ENCODE data around the gene TYRO3.

Gene TYRO3

DNA sequence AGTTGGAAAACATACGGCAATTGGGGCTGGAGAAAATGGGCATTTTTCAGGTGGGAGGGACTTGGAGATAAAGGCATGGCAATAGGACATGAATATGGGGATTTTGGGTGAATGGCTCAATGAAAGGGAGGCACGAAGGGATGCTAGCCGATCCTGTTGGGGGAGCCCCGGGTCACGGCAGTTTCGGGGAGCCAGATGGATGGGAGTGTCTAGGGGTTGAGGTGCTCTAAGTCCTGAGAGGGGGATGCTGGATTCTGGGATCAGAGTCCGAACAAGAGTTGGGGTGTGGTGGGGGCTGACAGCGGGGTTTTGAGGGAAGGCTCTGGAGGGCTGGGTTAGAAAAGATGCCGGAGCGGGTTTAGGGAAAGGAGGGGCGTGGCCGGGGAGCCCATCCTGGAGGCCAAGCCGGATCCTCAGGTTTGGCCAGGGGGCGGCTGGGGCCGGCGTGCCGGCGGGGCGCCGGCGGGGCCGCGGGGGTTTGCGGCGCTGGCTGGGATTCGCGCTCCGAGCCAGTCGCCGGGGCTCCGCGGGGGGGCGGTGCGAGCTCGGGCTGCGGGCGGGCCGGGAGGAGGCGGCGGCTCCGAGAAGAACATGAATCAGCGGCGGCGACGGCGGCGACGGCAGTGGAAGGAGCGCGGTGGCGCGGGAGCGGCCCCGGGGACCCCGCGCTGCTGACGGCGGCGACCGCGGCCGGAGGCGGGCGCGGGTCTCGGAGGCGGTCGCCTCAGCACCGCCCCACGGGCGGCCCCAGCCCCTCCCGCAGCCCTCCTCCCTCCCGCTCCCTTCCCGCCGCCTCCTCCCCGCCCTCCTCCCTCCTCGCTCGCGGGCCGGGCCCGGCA lies at the start of gene TYRO3:
Gene TYRO3 (plus strand): TSS at position 813 of the 839 bp plus-strand sequence. CDS start 46 bp downstream, outside the sequence.
- peak; percentile 60 for DNase-seq

DNA sequence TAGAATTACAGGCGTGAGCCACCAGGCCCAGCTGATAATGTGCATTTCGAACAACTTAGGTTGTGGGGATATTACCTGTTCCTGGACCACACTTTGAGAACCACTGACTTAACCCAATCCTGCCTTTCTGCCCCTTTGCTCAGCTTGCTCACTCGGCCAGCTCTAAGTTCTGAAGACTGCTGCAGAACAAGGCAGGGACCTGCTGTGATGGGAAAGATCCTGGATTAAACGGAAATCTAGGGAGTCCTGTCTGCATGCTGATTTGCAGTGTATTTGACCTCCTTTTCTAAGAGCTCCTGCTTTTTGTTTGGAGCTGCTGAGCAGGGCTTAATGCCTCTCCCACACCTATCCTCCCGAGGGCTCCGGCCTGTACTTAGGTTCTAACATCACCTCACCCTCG lies 48.3 kb upstream of the TYRO3 start:
- no peak for DNase-seq

DNA sequence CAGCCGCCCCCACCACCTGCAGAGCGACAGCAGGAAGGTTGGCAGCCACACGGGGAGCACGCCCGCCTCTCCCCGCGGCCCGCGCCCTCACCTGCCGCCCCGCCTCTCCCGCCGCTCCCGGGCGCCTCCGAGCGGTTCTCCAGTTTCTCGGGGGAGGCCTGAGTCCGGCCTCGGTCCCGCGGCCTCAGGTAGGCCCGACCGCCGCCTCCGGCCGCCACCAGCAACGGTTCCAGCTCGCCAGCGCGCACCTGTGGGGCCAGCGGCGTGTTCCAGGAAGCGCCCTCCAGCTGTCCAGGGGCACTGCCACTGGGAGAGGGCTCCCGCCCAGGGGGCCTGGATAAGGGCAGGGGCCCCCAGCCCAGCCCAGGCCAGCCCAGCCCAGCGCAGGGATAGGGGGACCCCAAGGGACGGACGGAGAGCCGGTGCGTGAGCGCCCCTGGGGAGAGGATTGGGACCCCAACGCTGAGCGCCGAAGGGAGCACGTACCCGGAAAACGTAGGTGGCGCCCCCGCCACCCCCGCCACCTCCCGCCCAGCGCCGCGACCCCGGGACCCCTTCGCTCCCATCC lies 47.6 kb upstream of the TYRO3 start:
- no peak for DNase-seq

DNA sequence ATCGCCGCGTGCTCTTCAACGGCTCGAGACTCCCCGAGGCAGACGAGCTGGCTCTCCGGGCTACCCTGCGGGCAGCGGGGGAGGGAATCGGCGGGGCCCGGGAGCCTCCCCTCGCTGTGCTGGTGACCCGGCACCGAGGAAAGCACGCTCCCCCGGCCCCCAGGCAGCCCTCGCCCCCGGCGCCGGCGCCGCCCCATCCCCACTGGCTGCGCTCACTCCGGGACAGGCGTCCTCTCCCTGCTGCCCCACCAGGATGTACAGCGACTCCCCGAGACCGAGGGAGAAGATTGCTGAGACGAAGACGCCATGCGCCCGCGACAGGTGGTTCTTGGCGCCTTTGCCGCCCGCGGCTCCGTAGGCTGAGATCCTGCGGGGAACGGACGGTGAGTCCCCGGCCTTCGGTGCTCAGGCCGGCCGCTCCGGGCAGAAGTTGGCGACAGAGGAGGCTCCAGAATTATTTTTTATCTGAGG lies 47.1 kb upstream of the TYRO3 start:
- no peak for DNase-seq

DNA sequence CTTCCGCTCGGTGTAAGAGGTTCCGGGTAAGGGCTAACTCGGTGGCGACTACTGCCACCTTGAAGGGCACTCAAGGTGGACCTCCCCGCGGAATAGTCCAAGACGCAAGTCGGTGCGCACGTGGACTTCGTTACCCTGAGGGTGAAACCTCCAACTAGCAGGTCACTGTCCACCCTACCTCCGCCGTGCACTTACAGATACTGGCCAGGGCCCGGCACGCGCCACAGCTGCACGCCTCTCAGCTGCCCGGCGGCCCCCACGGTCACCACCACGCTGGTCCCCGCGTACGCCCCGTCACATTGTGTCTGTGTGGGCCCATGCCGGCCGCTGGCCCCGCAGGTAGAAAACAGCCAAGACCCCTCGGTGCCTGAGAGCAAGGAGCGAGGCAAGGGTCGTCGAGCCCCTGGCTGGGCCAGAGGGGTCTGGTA lies 46.5 kb upstream of the TYRO3 start:
- DNase-seq, result no peak

DNA sequence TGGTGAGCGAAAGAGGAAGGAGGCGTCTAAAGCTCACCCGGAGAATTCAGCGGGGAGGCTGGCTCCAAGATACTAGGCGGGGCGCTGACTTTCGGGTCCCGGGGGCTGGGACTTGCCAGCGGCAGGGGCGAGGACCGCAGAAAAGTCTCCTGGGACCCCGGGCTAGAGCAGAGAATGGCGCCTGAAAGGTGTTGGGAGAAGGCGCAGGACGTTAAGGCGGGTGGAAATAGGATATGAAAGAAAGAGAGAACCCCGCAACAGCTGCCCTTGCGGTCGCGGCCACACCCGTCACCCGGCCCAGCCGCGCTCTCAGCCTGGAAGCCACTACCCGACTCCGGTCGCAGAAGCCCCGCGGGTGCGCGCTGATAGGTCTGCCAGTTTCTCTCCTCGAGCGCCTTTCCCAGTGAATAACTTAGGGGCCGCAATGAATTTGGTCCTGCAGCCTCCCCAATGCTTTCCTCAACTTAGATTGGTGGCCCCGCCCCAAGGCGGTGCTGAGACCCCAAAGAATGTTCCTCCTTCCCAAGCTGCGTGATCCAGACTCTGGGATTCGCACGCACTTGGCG lies 46.0 kb upstream of the TYRO3 start:
- peak; percentile 16 for DNase-seq

DNA sequence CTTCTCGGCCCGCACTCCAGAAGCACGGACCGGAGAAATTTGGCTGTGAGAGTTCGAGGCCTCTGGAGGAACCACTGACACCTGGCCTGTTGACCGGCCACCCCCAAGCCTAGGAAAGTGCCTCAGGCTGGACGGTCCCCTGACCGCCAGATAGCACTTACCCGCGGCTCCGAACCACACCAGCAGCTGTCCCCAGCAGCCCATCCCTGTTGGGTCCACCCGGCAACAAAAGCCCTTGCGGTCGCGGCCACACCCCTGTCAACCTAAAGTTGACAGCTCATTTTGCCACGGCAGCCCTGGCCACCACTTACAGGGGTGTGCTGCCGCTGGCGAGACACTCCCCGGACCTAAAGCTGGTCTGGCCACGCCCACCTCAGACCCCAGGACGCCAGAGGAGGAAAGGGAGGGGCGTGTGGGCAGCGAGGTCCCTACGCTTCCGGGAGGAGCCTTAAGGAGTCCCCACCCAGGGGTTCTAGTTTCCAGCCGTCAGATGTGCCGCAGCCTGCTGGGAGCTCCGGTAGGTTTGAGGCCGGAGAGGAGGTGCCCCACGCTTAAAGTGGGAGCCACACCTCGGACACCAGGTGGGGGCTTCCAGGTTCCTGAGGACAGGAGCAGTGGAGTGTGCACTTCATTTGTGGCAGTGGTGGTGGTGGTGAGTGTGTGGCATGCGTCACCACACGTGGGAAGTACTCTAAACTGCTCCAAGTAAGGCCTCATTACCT lies 45.3 kb upstream of the TYRO3 start, which contains the start of gene LTK:
Gene LTK (minus strand): TSS at position 322 of the 722 bp plus-strand sequence. CDS start 118 bp downstream, at position 204.
- DNase-seq, result peak; percentile 14

DNA sequence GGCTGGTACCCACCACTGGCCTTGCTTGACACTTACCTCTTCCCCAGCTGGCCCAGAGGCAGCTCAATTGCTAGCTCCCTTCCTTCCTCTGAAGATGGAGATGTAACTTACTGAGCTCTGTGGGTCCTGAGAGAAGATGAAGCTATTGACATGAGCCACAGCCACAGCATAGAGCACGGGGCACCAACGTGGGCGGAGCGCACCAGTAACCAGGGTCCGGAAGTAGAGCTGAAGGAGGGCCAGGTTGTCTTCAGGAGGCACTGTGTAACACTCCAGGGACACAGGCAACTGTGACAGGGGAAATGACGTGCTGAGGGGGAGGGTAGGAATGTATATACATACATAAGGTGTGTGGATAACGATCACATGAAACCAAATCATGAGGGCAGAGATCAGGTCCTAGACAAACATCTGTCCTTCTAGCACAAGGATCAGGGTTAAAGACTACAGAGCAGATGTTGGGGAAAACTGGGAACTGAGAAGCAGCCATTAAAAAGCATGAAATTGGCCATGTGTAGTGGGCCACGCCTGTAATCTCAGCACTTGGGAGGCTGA lies 41.0 kb upstream of the TYRO3 start:
- no peak for DNase-seq

DNA sequence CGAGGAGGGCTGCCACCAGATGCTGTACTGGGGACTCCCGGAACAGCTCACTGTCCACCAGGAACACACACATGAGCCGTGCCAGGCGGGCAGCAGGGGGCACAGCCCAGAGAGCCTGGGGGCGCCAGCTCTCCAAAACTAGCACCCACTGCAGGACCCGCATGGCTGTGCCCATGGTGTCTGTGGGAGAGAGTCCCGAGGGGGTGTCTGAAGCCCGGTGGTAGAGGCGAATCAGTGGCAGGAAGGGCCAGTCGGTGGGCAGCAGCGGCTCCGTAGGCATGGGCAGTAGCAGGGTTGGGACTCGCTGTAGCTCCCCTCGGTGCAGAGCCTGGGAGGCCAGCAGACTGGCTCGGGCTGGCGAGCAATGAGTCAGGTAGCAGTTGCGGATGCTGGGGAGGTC lies 38.4 kb upstream of the TYRO3 start:
- DNase-seq, result no peak

DNA sequence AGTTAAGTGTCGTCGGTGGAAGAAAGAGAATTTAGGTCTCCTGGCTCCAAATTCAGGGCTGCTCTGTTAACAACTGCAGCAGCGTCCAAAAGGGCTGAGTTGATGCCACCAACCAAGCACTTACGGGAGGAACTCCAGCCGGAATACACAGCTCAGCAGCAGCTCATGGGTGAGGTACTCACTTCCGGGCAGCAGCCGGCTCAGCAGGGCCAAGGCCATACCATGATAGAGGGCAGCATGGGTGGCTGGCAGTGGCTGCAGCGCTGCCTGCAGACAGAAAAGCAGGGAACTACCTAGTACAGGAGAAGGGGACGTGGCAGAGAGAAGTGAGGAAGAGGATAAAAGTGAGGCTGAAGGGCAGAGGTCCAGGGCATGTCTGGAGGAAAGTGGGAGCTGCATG lies 37.4 kb upstream of the TYRO3 start:
- no peak for DNase-seq

DNA sequence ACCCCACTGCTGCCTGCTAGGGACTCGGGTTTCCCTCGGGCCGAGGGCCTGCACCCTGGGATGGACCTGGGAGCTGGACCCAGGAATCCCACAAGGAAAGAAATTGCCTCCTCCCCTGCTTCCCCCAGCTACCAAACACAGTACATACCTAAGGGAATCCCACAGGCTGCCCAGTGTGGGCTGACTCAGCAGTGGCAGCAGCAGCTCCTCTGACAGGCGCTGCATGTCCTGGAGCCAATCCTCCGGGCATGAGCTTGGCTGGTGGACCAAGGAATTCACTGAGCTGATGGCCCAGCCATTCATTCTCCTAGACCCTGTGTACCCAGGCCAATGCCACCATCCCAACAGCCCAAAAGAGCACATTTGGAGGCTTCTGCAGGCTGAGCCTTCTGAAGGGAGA lies 35.9 kb upstream of the TYRO3 start:
- DNase-seq, result no peak

DNA sequence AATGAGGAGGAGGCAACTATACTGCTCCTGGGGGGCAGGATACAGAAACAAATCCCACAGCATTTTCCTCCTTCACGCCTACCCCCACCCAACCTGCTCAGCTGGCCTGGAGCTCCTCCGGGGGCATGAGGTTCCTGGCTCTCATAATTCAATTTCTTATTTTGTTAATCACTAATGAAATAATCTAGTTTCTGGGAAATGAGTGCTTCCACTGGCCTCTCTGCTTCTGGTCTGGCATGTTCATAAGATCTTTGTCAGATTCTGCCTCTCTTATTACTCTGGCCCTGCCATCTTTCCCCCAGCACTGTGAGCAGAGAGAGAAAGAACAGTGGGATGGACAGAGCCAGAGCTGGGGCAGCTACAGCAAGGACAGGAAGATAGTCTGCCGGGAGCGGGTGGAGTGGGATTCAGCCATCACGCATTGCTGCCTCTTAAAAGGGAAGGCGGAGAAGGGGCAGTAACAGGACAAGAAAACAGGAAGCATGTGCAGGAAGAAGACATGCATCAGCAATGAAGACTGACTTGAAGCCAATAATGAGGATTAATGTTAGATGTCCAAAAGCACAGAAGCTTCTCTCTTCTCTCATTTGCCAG lies 28.6 kb upstream of the TYRO3 start:
- no peak for DNase-seq

DNA sequence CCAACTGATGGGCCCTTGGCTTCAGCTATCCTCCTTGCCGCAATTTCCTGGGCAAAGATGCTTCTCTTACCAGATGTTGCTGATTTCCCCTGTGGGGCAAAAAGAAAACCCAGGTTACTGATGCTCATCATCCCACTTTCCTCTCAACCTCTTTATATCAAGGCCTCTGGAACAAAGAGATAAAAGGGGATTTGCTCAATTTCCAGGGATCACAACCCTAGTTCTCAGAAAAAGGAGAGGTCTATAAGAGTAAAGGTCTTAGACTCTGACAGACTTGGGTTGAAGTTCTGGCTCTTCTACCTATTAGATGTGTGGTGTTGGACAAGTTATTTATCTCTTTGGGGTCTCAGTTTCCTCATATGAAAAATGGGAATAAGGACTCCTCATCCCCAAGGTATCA lies 23.5 kb upstream of the TYRO3 start:
- DNase-seq, result no peak

DNA sequence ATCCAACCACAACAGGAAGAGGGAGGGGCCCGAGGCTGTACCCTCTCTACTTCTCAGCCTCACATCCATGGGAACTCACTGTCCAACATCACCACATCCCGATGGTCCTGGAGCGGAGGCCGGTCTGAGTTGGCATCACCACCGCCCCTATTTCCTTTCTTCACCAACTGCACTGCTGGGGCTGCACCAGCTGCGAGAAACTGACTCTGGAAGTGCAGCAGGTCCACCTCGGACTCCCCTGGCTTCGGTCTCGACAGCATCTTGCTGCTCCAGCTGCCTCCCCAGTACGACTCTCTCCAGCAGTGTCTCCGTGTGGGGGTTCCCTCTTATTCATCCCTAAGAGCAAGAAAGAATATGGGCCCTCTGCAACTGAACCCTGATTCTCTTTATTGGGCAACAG lies 22.1 kb upstream of the TYRO3 start:
- DNase-seq, result no peak

DNA sequence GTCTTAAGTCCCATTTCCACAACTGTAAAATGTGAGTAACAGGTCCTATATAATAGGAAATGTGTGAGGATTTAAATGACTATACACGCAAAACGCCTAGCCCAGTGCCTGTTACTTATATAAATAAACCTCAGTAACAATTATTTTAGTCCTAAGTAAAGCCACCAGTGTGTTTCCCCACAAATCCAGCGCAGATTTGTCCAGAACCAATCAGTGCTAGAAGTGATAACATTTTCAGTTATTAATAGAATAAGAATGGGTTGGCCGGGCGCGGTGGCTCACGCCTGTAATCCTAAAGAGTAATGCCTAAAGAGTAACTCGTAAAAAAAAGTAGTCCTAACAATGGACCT lies 15.5 kb upstream of the TYRO3 start:
- no peak for DNase-seq

DNA sequence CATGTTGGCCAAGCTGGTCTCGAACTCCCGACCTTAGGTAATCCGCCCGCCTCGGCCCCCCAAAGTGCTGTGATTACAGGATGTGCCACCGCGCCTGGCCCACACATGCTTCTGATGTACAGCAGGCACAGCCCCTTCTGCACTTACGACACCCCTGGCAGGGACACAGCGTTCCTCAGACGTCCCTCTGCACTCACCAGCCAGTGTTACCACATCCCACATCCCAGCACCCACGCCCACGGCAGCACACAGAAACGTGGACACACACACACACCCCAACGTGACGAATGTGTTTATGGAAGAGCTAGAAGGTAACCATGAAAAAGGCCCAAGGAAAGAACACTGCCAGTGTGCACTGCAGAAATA lies 14.4 kb upstream of the TYRO3 start:
- DNase-seq, result no peak

DNA sequence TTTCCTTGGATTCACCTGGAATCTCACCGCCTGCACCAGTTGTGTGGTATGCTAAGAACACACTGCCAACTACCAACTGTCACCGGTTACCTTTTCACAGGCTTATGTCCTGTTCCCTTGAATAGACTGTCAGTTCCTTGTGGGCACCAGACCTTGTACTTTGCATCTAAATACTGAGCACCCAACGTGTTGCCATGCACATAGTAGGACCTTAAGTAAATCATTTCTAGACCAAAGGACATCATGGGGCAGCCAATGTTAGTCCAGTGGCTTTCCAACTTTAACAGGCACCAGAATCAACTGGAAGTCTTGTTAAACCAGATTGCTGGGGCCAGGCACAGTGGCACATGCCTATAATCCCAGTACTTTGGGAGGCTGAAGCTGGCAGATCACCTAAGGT lies 13.8 kb upstream of the TYRO3 start:
- DNase-seq, result no peak

DNA sequence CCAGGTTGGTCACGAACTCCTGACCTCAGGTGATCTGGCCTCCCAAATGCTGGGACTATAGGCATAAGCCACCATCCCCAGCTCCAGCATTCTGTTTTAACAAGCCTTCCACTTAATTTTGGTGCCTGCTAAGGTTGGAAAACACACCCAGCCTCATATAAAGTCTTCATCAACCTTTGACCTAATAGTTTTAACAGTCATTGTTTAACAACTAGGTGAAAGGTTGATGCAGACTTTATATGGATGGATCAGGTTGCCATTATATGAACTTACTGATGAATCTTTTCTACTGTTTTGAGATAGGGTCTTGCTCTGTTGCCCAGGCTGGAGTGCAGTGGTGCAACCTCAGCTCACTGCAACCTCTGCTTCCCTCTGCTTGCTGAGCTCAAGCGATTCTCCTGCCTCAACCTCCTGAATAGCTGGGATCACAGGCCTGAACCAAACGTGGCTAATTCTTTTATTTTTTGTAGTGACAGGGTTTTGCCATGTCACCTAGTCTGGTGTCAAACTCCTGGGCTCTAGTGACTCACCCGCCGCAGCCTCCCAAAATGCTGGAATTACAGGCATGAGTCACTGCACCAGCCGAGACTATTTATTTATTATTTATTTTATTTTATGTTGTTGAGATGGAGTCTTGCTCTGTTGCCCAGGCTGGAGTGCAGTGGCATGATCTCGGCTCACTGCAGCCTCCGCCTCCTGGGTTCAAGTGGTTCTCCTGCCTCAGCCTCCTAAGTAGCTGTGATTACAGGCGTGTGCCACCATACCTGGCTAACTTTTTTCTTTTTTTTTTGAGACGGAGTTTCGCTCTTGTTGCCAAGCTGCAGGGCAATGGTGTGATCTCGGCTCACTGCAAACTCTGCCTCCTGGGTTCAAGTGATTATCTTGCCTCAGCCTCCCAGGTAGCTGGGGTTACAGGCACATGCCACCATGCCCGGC lies 11.9 kb upstream of the TYRO3 start:
- no peak for DNase-seq

DNA sequence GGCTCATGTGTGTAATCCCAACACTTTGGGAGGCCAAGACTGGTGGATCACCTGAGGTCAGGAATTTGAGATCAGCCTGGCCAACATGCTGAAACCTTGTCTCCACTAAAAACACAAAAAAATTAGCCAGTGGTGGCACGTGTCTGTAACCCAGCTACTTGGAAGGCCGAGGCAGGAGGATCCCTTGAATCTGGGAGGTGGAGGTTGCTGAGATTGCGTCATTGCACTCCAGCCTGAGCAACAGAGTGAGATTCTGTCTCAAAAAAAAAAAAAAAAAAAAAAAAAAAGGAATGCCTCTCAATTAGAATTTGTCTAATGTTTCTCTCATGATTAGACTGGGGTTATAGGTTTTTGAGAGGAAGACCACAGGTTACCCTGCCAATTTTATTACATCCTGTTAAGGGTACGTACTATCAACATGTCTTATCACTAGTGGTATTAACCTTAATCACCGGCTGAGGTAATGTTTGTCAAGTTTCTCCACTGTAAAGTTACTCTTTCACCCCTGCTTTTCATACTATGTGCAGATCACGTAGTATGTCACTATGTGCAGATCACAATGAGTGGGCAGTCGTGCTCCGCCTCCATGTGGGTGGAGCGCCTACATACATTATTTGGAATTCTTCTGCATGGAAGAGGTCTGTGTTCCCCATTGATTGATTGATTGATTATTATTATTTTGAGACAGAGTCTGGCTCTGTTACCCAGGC lies 8.8 kb upstream of the TYRO3 start:
- no peak for DNase-seq

DNA sequence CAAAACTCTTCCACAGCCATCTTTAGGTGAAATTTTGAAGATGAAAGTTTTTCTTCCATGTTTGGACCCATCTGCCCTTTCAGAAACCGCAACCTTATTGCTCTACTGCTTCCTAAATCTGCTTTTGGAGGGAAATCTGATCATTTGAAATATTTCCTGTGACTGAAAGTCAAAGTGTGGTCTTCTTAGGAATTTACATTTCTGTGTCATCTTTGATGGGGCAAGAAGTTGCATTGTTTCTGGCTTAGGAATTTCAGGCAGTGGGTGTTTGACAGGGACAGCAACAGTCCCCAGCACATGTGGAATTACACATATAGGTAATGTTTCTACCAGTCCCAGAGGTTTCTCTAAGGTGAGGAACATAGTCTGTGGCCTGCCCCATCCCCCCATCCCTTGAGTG lies 5.3 kb upstream of the TYRO3 start:
- DNase-seq, result no peak

DNA sequence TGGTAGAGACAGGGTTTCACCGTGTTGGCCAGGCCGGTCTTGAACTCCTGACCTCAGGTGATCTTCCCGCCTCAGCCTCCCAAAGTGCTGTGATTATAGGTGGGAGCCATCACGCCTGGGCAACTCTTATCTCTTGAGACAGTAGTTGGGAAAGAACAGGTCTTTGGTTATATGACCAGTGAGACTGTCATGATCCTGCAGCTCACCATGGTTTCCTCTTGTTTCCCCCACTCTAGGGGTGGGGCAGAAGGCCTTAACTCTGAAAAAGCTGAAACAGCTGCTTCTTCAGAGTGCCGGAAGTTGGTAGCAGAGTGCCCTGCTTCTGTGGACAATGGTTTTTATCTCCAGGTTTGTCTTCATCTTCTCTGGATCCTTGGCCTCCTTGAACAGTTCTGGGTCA lies 4.7 kb upstream of the TYRO3 start:
- no peak for DNase-seq

Data from activated gamma-delta T cell treated with Interleukin-2 at 50 U/mL for 16 hours (primary cell).